ENCODE results near the gene SLAMF6.
A peak's percentile ranks its signal among the peaks of the same experiment; 100 is the strongest.
"Not testable (repeated sequence)": the region's sequence is repeated elsewhere in the genome, so short reads cannot be mapped to it uniquely, and the experiment has no call there.

Gene SLAMF6

DNA sequence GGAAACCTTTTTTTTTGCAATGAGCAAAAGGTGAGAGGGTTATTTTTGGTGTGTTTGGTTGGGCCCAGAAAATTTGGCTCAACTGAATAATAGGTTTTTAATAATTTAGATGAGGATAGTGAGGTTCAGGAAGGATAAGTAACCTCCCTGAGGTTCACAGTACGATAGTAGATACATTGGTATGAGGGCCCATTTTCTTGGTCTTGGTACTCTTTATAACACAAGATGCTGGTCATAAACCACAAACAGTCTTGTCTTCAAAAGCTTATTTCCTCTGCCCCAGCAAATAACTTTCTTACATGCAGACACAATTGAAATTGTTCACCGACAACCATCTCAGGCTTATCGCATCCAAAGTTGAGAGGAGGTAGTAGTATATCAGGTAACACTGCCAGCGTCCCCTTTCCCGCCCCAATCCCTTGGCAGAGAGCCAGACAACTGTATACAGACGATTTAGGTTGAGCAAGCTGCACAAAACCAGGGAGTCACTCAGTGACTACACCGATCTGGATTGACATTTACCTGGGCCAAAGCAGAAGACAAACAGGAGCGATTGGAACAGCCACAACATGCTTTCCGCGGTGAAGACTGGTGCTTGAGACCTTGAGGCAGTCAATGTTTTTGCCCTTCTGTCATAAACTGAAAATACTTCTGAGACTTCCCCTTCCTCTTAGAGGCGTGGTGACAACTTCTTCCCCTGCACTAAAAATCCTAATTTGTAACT, at the start of gene SLAMF6:
Gene SLAMF6 (minus strand): TSS at position 634 of the 724 bp plus-strand sequence. CDS start 63 bp downstream, at position 571.
- DNase-seq, result no peak

DNA sequence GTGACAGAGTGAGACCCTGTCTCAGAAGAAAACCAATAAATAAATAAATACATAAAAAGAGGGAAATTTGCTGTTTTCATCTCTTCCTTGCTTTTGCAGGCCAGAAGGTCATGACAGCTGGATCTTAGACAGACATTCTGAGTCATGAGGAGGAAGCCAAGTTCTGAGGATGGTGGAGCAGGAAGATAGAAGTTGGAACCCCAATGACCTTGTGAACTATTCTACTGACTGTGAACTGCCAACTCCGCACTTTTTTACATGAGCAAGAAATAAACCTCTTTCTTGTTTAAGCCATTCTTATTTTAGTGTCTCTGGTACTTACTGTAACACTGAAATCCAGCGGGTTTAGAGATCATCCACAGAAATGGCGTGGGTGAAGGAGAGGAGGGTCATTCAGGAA, 47.8 kb upstream of the SLAMF6 start:
- no peak for DNase-seq

DNA sequence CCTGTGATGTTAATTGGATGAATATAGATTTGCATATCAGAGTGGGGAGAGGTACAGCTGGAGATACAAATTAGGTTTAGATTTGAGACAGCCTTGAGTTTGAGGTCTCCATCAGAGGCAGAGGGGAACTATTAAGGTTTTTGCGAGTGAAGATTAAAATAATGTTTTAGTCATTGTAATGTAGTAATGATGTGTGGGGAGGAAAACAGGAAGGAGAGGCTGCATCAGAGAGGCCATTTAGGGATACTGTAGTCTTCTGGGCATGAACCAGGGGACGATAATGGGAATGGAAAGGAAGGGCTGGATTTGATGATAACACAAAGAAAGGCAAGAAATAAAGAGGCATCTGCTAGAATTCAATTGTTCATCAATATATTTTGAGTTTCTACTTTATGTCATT, 46.8 kb upstream of the SLAMF6 start:
- no peak for DNase-seq

DNA sequence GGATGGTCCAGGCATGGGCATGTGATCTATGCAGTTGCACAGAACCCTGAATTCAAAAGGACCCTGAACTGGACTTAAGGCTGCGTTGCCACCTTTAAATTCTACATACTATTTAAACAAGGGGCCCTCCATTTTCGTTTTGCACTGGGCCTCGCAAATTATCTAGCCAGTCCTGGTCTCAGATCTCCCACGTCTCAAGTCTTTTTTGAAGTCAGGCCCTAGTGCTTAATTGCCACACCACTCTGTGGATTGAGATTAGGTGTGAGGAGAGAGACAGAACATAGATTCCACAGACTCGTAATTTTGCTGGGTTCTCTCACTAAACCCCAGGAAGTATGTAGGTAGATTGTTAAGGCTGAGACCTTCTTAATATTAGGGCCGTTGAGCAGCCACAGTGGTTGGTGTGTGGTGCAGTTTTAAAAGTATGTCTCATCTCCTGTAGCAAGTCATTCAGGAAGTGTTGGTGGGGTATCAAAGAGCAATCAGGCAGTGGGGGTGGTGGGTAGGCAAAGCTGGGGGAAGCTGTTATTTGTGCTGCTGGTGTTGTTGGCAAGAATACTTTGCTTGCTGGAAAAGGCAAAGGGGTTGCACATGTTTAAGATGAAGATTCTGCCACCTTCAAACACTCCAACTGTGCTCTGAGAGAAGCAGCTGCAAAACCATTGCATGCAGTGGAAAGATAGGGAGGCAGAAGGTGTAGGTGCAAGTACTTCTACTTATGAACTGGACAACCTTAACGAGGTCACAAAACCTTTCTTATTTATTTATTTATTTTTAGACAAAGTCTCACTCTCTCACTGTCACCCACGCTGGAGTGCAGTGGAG, 45.0 kb upstream of the SLAMF6 start:
- DNase-seq, result no peak

DNA sequence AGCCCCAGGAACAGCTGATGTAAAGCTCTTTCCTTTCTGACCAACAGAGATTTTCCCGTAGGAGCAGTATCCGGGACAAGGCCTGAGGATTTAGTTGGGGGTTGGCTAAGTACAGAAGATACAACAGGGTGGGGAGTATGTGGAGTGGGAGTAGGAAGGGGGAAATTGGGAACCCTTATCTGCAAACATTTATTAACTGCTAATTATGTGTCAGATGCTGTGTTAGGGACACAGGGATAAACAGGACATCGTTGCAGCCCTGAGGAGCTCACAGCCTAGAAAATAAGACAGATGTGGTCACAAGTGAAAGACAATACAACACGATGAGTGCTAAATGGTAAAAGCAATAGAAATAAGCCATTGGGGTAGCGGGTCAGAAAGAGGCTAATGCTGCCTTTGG, 44.3 kb upstream of the SLAMF6 start:
- no peak for DNase-seq

DNA sequence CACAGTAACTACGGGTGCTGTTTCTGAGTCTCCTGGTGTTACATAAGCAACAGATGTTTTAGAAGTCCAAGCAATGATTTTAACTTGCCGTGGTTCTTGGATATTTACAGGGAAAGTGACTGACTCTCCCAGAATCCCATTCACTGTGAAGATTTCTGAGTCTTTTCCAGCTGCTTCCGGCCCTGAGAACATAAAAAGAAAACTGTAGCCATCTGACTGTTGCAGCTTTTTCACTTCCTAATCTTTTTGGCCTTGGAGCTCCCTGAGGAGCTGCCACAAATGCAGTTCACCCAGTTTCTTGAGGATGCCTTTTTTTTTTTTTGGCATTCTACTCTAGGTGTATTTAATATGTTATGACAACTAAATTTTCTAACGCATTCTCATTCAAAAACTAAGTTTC, 42.5 kb upstream of the SLAMF6 start:
- DNase-seq, result no peak

DNA sequence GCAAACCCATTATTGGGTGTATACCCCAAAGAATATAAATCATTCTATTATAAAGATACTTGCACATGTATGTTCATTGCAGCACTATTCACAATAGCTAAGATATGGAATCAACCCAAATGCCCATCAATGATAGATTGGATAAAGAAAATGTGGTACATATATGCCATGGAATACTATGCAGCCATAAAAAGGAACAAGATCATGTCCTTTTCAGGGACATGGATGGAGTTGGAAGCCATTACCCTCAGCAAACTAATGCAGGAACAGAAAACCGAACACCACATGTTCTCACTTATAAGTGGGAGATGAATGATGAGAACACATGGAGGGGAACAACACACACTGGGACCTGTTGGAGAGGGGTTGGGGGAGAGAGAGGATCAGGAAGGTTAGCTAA, 40.2 kb upstream of the SLAMF6 start:
- DNase-seq, result not testable (repeated sequence)

DNA sequence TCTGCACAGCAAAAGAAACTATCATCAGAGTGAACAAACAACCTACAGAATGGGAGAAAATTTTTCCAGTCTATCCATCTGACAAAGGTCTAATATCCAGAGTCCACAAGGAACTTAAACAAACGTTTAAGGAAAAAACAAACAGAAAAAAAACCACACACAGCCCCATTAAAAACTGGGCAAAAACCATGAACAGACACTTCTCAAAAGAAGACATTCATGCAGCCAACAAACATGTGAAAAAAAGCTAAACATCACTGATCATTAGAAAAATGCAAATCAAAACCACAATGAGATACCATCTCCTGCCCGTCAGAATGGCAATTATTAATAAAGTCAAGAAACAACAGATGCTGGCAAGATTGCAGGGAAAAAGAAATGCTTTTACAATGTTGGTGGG, 39.7 kb upstream of the SLAMF6 start:
- not testable (repeated sequence) for DNase-seq

DNA sequence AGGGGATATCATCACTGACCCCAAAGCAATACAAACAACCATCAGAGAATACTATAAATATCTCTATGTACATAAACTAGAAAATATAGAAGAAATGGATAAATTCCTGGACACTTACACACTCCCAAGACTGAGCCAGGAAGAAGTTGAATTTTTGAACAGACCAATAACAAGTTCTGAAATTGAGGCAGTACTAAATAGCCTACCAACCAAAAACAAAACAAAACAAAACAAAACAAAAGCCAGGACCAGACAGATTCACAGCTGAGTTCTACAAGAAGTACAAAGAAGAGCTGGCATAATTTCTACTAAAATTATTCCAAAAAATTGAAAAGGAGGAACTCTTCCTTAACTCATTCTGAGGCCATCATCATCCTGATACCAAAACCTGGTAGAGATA, 37.8 kb upstream of the SLAMF6 start:
- DNase-seq, result no peak

DNA sequence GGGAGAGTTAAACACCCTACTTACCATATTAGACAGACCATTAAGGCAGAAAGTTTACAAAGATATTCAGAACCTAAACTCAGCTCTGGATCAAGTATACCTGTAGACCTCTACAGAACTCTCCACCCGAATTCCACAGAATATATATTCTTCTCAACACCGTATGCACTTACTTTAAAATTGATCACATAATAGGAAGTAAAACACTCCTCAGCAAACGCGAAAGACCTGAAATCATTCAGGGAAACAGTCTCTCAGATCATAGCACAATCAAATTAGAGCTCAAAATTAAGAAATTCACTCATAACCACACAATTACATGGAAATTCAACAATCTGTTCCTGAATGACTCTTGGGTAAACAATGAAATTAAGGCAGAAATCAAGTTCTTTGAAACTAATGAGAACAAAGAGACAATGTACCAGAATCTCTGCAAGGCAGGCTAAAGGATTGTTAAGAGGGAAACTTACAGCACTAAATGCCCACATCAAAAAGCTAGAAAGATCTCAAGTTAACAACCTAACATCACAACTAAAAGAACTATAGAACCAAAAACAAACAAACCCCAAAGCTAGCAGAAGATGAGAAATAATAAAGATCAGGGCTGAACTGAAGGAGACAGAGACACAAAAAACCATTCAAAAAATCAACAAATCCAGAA, 37.1 kb upstream of the SLAMF6 start:
- DNase-seq, result no peak

DNA sequence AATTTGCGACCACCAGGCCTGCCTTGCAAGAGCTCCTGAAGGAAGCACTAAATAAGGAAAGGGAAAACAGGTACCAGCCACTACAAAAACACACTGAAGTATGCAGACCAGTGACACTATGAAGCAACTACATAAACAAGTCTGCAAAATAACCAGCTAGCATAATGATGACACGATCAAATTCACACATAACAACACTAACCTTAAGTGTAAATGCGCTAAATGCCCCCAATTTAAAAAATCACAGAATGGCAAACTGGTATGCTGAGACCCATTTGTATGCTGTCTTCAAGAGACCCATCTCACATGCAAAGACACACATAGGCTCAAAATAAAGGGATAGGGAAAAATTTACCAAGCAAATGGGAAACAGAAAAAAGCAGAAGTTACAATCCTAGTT, 36.4 kb upstream of the SLAMF6 start:
- not testable (repeated sequence) for DNase-seq

DNA sequence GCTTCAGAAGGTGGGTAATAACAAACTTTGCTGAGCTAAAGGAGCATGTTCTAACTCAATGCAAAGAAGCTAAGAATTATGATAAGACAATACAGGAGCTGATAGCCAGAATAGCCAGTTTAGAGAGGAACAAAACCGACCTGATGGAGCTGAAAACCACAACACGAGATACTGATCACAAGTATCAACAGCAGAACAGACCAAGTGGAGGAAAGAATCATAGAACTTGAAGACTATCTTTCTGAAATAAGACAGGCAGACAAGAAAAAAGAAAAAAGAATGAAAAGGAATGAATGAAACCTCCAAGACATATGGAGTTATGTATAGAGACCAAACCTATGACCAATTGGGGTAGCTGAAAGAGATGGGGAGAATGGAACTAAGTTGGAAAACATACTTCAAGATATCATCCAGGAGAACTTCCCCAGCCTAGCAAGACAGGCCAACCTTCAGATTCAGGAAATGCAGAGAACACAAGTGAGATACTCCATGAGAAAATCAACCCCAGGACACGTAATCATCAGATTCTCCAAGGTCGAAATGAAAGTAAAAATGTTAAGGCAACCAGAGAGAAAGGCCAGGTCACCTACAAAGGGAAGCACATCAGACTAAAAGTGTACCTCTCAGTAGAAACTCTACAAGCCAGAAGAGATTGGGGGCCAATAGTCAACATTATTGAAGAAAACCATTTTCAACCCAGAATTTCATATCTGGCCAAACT, 35.8 kb upstream of the SLAMF6 start:
- no peak for DNase-seq

DNA sequence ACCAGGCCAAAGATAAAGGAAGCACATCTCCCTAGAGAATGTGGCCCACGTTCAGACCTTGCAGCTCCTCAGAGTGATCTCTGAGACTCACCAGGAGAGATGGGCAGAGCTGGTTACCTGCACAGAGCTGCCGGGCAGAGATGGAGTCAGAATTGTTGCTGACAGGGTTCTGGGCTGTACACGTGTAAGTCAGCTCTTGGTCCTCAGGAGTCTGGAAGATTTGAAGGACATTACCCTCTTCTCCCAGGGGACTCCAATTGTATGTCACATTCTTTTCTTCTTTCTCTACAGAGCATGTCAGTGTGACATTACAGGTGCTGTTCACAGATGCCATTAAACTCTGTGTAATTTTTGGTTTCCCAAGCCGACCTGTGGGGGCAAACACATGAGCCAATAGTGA, 30.7 kb upstream of the SLAMF6 start:
- no peak for DNase-seq

DNA sequence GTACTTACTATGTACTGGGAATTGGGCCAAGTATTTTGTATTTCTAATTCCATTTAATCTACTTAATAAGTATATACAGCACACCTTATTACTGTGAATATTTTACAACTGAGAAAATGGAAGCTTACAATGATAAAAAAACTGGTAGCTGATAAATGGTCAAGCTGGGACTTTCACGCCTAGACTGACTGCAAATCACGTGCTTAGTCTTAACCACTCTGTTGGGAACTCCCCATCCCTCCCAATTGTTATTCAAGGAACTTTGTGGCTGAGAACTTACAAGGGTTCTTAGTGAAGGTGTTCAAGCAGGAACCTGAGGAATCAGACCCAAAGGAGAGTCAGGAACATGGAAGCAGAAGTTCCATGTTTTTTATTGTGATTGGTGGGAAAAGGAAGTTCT, 29.4 kb upstream of the SLAMF6 start:
- no peak for DNase-seq

DNA sequence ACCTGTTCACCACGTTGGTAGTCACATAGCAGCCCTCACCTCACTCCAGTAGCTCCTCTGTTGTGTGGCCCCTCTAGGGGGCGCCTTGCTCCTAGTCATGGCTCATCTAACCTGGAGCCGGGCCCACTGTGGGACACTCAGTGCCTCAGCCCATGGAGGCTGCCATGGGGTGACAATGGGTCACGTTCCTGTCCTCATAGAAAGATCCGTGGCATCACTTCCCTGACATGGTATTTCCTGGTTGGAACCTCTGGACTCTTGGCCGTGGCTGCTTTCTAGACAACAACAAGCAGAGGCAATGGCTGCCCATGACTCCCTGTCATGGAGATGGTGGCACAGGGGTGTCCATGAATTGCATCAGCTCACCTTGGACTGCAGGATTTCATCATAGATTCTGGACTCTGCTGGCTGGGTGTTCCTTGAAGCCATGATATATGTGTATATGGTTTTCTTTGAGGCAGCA, 27.5 kb upstream of the SLAMF6 start:
- no peak for DNase-seq

DNA sequence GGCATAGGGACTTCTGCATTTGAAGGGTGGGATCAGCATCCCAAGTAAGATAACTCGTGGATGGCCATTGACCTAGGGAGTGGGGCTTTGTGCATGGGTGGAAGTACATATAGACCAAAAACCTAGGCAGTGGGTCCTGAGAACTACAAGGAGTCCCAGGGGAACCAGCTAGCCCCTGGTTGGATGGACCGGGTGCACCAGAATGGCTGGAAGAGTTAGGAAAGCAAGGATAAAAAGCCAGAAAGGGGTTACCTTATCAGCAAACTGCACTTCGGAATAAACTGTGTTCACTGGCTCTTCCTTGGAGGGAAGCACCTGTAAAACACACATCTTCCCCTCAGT, 26.6 kb upstream of the SLAMF6 start:
- DNase-seq, result no peak

DNA sequence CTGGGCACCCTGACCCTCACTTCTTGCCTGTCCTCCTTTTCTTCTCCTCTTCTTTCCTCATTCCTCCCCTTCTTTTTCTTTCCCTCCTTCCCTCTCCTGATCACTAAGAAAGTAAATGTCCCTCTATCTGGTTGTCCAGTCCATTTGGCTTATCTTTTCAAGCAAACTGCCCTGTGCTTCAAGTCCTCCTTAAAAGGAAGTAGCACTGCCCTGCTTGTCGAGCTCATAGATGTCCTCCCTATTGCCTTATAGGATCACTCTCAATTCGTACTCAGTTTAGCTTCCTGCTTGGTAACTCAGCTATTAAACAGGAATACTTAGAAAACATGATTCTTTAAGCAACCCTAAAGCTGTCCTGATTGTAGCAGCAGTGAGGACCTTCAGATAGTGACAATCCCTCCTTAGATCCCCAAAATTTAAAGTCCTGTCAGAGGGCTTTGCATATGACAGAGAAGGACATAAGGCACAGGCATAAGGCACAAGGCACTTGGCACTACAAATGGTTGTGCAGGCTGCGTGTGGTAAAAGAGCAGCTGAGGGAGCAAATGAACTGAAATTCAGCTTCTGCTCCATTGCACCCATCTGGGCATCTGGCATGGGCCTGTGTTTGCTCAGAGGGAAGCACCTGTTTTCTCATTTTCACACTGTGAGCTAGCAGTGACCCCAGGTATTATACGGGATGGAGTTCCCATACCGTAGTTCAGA, 26.1 kb upstream of the SLAMF6 start:
- no peak for DNase-seq

DNA sequence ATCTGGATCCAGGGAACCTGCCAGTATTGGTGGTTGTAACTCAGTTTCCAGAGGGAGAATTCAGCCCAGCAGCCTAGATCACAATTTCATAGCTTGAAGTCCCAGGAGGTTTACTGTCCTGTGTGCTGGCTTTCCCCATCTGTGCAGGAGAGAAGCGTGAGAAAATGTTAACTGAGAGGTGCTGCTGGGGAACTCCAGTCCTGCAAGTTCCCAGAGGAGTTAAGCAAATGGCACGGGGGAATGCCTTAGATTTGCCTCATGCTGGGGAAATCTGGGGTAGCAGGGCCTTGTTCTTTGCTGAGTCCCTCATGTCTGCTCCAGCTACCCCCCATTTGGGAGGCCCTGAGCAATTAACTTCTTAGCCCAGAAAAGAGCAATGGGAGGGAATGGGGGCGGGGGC, 25.1 kb upstream of the SLAMF6 start:
- DNase-seq, result no peak

DNA sequence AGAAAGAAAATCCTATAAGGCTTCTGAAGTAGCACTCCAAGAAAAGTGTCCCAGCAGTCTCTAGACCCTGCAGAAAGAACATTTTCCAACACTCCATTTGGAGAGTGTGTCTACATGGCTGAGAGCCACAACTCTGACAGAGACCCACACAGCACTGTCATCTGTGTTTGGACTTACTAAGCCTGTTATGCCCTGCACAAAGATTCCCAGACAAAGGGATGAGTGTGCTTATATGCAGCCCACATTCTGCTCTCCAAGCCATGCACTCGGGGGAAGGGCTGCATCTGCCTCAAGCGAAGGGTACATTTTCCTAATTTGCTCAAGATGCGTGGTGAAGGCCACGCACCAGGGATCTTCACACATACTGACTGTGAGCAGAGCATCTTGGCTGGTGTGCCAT, 24.4 kb upstream of the SLAMF6 start:
- no peak for DNase-seq

DNA sequence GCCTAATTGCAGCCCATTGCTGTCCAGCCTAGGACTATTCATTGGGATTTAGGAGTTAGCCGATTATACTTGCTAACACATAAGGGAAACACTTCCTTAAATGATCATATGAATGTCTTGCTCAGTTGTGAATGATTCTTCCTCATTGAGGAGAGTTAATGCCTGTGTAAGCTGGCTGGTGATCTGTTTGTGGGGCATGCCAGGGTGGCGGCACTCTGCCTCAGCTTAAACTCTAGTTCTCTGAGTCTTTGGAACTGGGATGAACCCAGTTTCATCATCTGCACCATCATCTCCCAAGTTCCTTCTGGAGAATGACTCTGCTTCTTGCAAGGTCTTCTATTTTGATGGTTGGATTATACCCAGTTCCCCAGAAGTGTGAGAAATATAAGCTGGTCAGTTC, 23.9 kb upstream of the SLAMF6 start:
- DNase-seq, result no peak

DNA sequence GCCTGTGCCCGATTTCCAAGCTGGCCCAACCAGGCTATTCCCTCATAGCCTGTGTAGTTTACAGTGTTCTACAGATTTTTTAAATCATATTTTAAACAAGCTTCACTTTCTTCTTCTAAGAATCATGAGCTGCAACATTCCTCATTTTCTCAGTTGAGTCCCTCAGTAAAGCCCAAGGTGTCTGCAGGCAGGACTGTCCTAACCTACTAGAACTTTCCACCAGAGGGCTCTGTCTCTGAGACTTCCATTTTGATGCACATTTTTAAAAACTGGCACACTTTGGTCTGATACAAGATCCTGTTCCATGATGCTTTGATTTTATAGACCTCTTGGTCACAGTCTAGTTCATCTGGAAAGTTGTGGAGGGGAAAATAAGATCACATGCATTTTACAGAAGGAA, 21.6 kb upstream of the SLAMF6 start:
- no peak for DNase-seq

DNA sequence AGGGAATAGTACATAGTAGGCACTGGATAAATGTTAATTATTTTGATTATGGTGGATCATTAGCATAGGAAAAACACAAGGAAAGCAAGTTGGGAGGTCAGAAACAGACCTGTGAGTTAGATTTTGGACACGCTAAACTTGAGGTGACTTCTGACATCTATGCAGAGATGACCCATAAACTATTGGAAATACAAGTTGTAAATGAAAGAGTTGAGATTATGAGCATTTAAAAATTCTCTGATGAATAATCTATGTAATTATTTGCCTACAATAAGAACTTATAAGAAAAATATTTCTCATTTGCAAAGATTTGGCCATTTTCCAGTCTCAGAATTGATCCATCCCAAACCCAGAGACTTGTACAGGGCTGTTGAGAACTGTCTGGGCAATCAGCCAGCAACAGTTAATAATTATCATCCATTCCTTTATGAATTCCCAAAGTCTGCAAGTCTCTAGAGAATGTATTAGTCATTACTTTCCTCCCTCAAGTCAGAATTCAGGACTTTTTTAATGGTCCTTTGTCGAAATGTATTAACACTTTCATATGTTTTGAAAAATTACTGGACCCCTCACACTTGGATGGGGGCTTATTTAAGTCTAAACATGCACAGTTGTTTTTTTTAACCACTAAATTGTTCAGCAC, 19.4 kb upstream of the SLAMF6 start:
- DNase-seq, result peak; percentile 40
